Keratinocyte (primary cell): ENCODE measurements around the gene GGACT. TPM values are rescaled to one million over a fixed set of nuclear protein-coding genes. Genes with fewer than 3 reads are reported as not detected.

Experiments used
- DNase-seq: peaks from one replicate; pipeline ENCODE4 v3.0.0-alpha.2; 2011; ENCODE audit warnings: low read depth, missing footprints, low spot score
- FAIRE-seq: peaks from 2 replicates; lab custom pipeline; 2011; peaks lifted over from hg19 to GRCh38; lab: Jason Lieb, UNC
- H2AFZ ChIP-seq: 2 replicates; pipeline ENCODE4 v1.6.0; 2012; ENCODE audit warnings: low read length, control low read depth, inconsistent platforms; ENCODE audit not compliant: control insufficient read depth
- H3K27ac ChIP-seq: 2 replicates; pipeline ENCODE4 v1.5.1; 2011; ENCODE audit warnings: low read length; ENCODE audit not compliant: control insufficient read depth, insufficient read depth
- H3K27me3 ChIP-seq: 3 replicates; pipeline ENCODE4 v1.6.0; 2011; ENCODE audit warnings: low read length; ENCODE audit not compliant: control insufficient read depth, insufficient read depth; ENCODE audit errors: extremely low read depth
- H3K36me3 ChIP-seq, 2 experiments: 2 replicates in 1 of 2; 3 replicates in 1 of 2; pipeline ENCODE4 v1.5.1; 2011; ENCODE audit warnings: low read length in 2 of 2, mild to moderate bottlenecking in 1 of 2; ENCODE audit not compliant: control insufficient read depth in 2 of 2, insufficient read depth in 2 of 2; ENCODE audit errors: extremely low read depth in 1 of 2
- H3K4me1 ChIP-seq: 3 replicates; pipeline ENCODE4 v1.5.1; 2011; ENCODE audit warnings: low read length; ENCODE audit not compliant: control insufficient read depth, insufficient read depth; ENCODE audit errors: extremely low read depth
- H3K4me2 ChIP-seq: 3 replicates; pipeline ENCODE4 v1.6.0; 2011; ENCODE audit warnings: low read depth, low read length; ENCODE audit not compliant: control insufficient read depth, insufficient read depth; ENCODE audit errors: extremely low read depth
- H3K4me3 ChIP-seq, 3 experiments: fragments of 200-600 bp in 1 of 3; sonication (generic) in 1 of 3; 2 replicates in 2 of 3; 3 replicates in 1 of 3; pipeline ENCODE4 v1.5.1; 2011 to 2016; ENCODE audit warnings: low read length in 3 of 3, mild to moderate bottlenecking in 3 of 3, control low read depth in 2 of 3, inconsistent platforms in 1 of 3, low read depth in 1 of 3, mixed read lengths in 1 of 3, mixed run types in 1 of 3, moderate library complexity in 1 of 3; ENCODE audit not compliant: control insufficient read depth in 2 of 3, insufficient read depth in 2 of 3; ENCODE audit errors: extremely low read depth in 1 of 3
- H3K79me2 ChIP-seq: 2 replicates; pipeline ENCODE4 v1.6.0; 2012; ENCODE audit warnings: low read length; ENCODE audit not compliant: control insufficient read depth, insufficient read depth
- H3K9ac ChIP-seq: 3 replicates; pipeline ENCODE4 v1.6.0; 2011; ENCODE audit warnings: low read length; ENCODE audit not compliant: control insufficient read depth, insufficient read depth; ENCODE audit errors: extremely low read depth
- H3K9me1 ChIP-seq: 3 replicates; pipeline ENCODE4 v1.6.0; 2011; ENCODE audit warnings: low read length; ENCODE audit not compliant: control insufficient read depth, insufficient read depth; ENCODE audit errors: extremely low read depth
- H3K9me3 ChIP-seq: 2 replicates; pipeline ENCODE4 v1.5.1; 2012; ENCODE audit warnings: low read depth, low read length; ENCODE audit not compliant: control insufficient read depth
- H4K20me1 ChIP-seq: 3 replicates; pipeline ENCODE4 v1.6.0; 2011; ENCODE audit warnings: low read length; ENCODE audit not compliant: control insufficient read depth, insufficient read depth; ENCODE audit errors: extremely low read depth
- CTCF ChIP-seq, 3 experiments: IDR thresholded peaks in 1 of 3; conservative IDR thresholded peaks in 1 of 3; optimal IDR thresholded peaks in 1 of 3; 2 replicates in 2 of 3; 3 replicates in 1 of 3; pipeline versions ENCODE3 to v1.5.1; 2011; ENCODE audit warnings: low read length in 3 of 3, mild to moderate bottlenecking in 3 of 3, moderate library complexity in 2 of 3, control low read depth in 1 of 3, inconsistent platforms in 1 of 3; ENCODE audit not compliant: insufficient read depth in 2 of 3; ENCODE audit errors: extremely low read depth in 1 of 3
- EZH2 ChIP-seq: IDR thresholded peaks from one replicate; pipeline ENCODE4 v1.6.1; 2012; ENCODE audit warnings: inconsistent platforms, mild to moderate bottlenecking, low read length, moderate library complexity
- dilution Hi-C: fragments of 300-500 bp; cut with MboI; formaldehyde crosslinking; loops from one replicate; pipeline ENCODE4 v1.7.0; 2020; ENCODE audit warnings: low sequenced_read_pairs; ENCODE audit not compliant: extremely low pct_ligation_motif_present
- polyA plus RNA-seq, 5 experiments: library from polyadenylated mRNA; depleted of rRNA in 3 of 5; stranded (reverse) in 3 of 5; stranded (forward) in 1 of 5; unstranded in 1 of 5; fragments of >200 nt; gene quantifications; 1 replicate in 1 of 5; 2 replicates in 3 of 5; 3 replicates in 1 of 5; pipeline versions ENCODE4 v1.2.1 to v1.2.3, GENCODE V29; 2011 to 2012; ENCODE audit warnings: missing spikeins in 2 of 5, low read depth in 1 of 5, low replicate concordance in 1 of 5

GGACT gene
- polyA plus RNA-seq, 1 donor (not counting 4 experiments of a cell fraction or from before 2014, with no cell fraction given), result 8.2 TPM

GRCh38 chr13:100522618-100523309 lies 65.8 kb downstream of the GGACT start:
- H3K9me3 ChIP-seq, result no peaks in the 10 kb centered on the region
- no peak for FAIRE-seq

GRCh38 chr13:100521851-100522617 lies 66.6 kb downstream of the GGACT start:
- Histone ChIP-seq H2AFZ (no peak overlapping the region), H3K4me3 (no peak overlapping the region), H3K9ac (no peak overlapping the region), H3K4me2 (no peak overlapping the region), H4K20me1 (no peaks in the 10 kb centered on the region), H3K27ac (no peak overlapping the region), H3K9me3 (no peaks in the 10 kb centered on the region), H3K4me1 (no peaks in the 10 kb centered on the region), H3K79me2 (no peaks in the 10 kb centered on the region), H3K9me1 (no peaks in the 10 kb centered on the region), H3K27me3 (no peaks in the 10 kb centered on the region), H3K36me3 (peaks cover 0 to 3% of the 10 kb centered on the region in 2 experiments)
- FAIRE-seq (no peak), DNase-seq (no peak)
- TF ChIP-seq CTCF (optimal IDR thresholded peaks at IDR 0.05 in 1 of 3, IDR thresholded peaks at IDR 0.05 in 1 of 3, conservative IDR thresholded peaks at IDR 0.05 in 1 of 3; ENCODE audit: extremely low read depth in 1 of 3, insufficient read depth in 2 of 3, low read length in 3 of 3), result no peak
- no peak for TF ChIP-seq EZH2
- dilution Hi-C loops, result no loop called here

More at GRCh38 chr13:100522618-100523309, 65.8 kb downstream of the GGACT start:
- no peak for DNase-seq
- H3K27me3 ChIP-seq, result no peaks in the 10 kb centered on the region
- no peak overlapping the region for H3K4me2 ChIP-seq
- no peaks in the 10 kb centered on the region for H3K9me1 ChIP-seq
- dilution Hi-C loops, result no loop called here
- H3K4me1 ChIP-seq, result no peaks in the 10 kb centered on the region
- no peak overlapping the region for H3K27ac ChIP-seq
- no peak overlapping the region for H3K4me3 ChIP-seq
- H4K20me1 ChIP-seq, result no peaks in the 10 kb centered on the region
- H3K79me2 ChIP-seq, result no peaks in the 10 kb centered on the region
- peaks cover 0 to 3% of the 10 kb centered on the region in 2 experiments for H3K36me3 ChIP-seq
- no peak overlapping the region for H3K9ac ChIP-seq
- no peak for TF ChIP-seq EZH2
- no peak for TF ChIP-seq CTCF (optimal IDR thresholded peaks at IDR 0.05 in 1 of 3, IDR thresholded peaks at IDR 0.05 in 1 of 3, conservative IDR thresholded peaks at IDR 0.05 in 1 of 3; ENCODE audit: extremely low read depth in 1 of 3, insufficient read depth in 2 of 3, low read length in 3 of 3)
- H2AFZ ChIP-seq, result no peak overlapping the region
